OCI-LY3 (cell line): ENCODE results near the gene CEMIP2.

Experiments used
- CTCF ChIP-seq: fragments of 200-600, 300-600 bp; sonication (generic); IDR thresholded peaks from 2 replicates; pipeline ENCODE4 v1.5.1; 2014; ENCODE audit warnings: antibody characterized with exemption, low read length, low read depth
- EZH2phosphoT487 ChIP-seq: fragments of 200-600 bp; shearing (Covaris generic); IDR thresholded peaks from 2 replicates; pipeline ENCODE4 v1.6.1; 2018; ENCODE audit warnings: antibody characterized with exemption, mixed run types, low read depth

GRCh38 chr9:71692337-71692736 lies 76.0 kb downstream of the CEMIP2 start:
- TF ChIP-seq CTCF, result no peak
- TF ChIP-seq EZH2phosphoT487, result no peak
